Fibroblast of villous mesenchyme (primary cell): ENCODE results near the gene IL17C. TPM values are rescaled to one million over a fixed set of nuclear protein-coding genes. Genes with fewer than 3 reads are reported as not detected.
A peak's percentile ranks its signal among the peaks of the same experiment; 100 is the strongest.
"Not testable (repeated sequence)": the region's sequence is repeated elsewhere in the genome, so short reads cannot be mapped to it uniquely, and the experiment has no call there.

Experiments
- DNase-seq: peaks from one replicate; pipeline ENCODE4 v3.0.0-alpha.2; 2010; ENCODE audit warnings: low read depth
- H3K4me3 ChIP-seq: 2 replicates; pipeline ENCODE4 v1.5.1; 2011; ENCODE audit warnings: low read depth, mild to moderate bottlenecking, low read length
- CTCF ChIP-seq: IDR thresholded peaks from 2 replicates; pipeline ENCODE4 v1.5.1; 2012; ENCODE audit warnings: low read depth, mild to moderate bottlenecking, low read length; ENCODE audit not compliant: insufficient read depth
- total RNA-seq: library from RNA; depleted of rRNA; stranded (reverse); fragments of >200 nt; gene quantifications from 2 replicates; pipeline ENCODE4 v1.2.3, GENCODE V29; 2012

IL17C gene
- total RNA-seq, 1 donor, result not detected

- TF ChIP-seq CTCF, result no peak
- no peak for DNase-seq
- no peak overlapping the region for H3K4me3 ChIP-seq
Measured at GRCh38 chr16:88659160-88659559, 20.8 kb downstream of the IL17C start.

DNA sequence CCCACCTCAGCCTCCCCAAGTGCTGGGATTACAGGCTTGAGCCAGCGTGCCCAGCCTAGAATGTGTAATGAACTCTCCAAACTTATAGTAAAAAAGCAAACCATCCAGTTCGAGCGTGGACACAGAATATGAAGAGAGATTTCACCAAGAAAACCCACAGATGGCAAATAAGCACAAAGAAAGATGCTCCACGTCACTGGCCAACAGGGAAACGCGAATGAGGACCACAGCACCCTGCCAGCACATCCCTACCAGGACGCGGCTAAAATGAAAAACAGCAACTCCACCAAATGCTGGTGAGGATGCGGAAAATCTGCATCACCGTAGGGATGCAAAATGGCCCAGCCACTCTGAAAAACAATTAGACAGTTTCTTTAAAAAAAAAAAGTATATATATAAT is 23.1 kb downstream of the IL17C start:
- H3K4me3 ChIP-seq, result no peak overlapping the region
- no peak for DNase-seq

DNA sequence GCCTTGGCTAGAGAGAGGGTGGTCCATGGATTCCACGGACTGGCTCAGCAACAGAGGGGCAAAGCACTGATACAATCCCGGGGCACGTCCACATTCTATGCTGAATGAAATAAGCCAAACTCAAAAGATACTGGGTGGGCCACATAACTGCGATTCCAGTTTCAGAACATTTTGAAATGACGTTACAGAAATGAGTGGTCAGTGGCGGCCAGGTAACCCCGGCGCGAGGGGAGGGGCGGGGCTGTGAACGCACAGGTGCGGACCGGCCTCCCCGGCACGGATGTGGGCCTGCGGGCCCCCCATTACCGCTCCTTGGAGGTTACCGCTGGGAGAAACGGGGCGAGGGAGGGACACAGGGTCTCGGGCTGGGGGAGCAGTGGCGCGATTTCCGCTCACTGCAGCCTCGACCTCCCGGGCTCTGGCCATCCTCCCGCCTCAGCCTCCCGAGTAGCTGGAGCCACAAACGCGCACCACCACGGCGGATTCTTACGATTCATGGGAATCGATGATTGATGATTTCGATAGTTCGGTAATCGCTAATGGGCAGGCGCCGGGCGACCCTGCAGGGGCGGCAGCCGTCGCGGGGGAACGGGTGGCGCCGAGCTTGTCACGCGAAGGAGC is 24.0 kb downstream of the IL17C start:
- DNase-seq, result no peak
- peak overlapping the region; percentile 93 for H3K4me3 ChIP-seq
- no peak for TF ChIP-seq CTCF

More for the DNA sequence above, 23.1 kb downstream of the IL17C start:
- no peak for TF ChIP-seq CTCF

DNA sequence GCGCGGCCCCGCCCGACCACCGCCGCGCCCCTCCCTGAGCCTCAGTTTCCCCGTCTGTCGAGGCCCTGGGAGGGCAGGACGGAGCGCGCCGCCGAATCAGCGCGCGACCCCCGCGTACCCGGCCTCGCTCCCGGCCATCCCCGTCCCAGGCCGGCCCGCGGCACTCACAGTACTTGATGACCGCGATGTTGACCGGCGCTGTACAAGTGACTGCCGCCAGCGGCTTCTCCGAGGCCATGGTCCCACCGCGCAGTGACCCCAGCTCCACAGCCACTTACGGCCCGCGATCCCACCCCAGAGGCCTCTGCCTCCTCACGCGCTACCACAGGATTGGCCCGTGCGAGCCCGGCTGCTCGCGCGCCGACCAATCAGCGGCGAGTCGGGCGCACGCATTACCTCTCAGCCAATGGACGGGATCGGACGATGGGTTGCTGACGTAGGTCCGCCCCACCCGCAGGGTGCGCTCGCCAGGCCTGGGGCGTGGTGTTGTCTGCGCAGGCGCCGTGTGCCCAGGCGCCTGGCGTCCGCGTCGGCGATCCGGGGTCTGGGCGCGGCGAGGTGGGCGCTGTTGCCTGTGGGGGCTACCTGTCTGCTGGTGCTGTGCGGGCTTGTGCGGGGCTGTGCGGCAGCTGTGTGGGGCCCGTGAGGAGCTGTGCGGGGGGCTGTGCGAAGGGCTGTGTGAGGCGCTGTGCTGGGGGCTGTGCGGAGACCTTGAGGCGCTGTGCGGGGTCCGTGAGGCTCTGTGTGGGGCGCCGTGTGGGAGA is 24.7 kb downstream of the IL17C start, which contains the start of gene MVD:
Gene MVD, minus strand, starts transcription at position 249 of the 764 bp plus-strand sequence. Its CDS starts 11 bp downstream, at position 238.
- TF ChIP-seq CTCF, result no peak
- peak within 1 kb of the TSS; percentile 93 for H3K4me3 ChIP-seq
- DNase-seq, result peak; percentile 98

DNA sequence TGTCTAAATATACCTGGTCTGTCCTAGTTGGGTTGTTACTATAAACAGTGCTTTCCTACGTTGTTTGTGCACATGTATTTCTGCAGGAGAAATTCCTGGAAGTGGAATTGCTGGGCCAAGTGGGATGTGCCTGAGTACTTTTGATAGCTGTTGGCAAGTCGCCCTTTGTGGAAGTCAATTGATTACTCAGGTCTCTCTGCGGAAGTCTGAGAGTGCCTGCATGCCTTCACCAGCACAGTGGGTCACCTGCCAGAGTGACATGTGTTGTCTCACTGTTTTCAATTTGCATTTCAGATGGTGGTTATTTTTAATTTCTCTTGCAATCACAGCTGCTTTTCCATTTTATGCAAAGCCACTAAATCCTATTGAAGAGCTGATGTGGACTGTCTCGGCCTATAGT is 26.8 kb downstream of the IL17C start:
- TF ChIP-seq CTCF, result no peak

DNA sequence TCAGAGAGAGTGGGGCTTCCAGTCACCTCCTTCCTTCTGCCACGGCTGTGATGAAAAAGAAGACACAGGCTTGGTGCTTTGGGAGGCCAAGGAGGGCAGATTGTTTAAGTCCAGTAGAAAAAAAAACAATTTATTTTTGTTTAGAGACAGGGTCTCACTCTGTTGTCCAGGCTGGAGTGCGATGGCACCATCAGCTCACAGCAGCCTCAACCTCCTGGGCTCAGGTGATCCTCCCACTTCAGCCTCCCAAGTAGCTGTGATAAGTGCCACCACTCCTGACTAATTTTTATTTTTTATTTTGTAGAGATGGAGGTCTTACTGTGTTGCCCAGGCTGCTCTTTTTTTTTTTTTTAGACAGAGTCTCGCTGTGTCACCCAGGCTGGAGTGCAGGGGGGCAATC is 27.2 kb downstream of the IL17C start:
- H3K4me3 ChIP-seq, result no peak overlapping the region
- no peak for DNase-seq
- TF ChIP-seq CTCF, result no peak

More for the DNA sequence above, 26.8 kb downstream of the IL17C start:
- H3K4me3 ChIP-seq, result no peak overlapping the region
- no peak for DNase-seq

DNA sequence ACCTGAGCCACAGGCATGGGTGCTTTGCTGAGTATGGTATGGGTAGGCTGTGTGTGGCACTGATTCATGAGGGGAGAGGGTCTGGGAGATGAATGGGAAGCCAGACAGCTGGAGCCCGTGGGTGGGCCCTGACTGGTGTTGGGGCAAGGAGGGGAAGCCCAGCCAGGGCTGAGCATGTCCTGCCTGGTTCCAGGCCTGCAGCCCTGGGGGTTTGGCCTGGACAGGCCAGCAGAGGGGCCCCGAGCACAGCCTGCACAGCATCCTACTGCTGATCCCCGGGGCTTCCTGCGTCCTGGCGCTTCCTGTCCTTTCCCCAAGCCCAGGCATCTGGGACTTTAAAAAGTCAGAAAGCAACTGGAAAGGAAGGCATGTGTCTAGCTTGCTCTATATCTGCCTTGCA is 29.1 kb downstream of the IL17C start:
- peak; percentile 40 for DNase-seq

DNA sequence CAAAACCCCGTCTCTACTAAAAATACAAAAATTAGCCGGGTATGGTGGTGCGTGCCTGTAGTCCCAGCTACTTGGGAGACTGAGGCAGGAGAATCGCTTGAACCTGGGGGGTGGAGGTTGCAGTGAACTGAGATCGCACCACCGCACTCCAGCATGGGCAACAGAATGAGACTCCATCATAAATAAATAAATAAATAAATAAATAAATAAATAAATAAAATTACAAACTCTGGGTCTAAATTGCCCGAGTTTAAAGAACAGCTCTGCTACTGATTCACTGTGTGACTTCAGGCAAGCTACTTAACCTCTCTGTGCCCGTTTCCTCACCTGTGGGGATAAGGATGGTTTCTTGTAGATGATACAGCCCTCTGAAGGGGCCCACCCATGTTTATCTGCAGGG is 31.1 kb downstream of the IL17C start:
- not testable (repeated sequence) for H3K4me3 ChIP-seq, DNase-seq

More for the DNA sequence above, 29.1 kb downstream of the IL17C start:
- TF ChIP-seq CTCF, result peak; percentile 35
- H3K4me3 ChIP-seq, result no peak overlapping the region
